Mesothelial cell of epicardium (in vitro differentiated cells): ENCODE results near the gene RAC3. TPM values are rescaled to one million over a fixed set of nuclear protein-coding genes. Genes with fewer than 3 reads are reported as not detected.
A peak's percentile ranks its signal among the peaks of the same experiment; 100 is the strongest.

ENCODE experiments used
- DNase-seq, 2 experiments: peaks; one replicate each; pipeline ENCODE4 v3.0.0; 2021; ENCODE audit warnings: low spot score in 2 of 2; ENCODE audit not compliant: unreplicated experiment in 2 of 2
- H3K27ac Mint-ChIP-seq: 2 replicates; pipeline ENCODE4 v1.8.0; 2021; ENCODE audit warnings: mixed read lengths
- H3K27me3 Mint-ChIP-seq: 2 replicates; pipeline ENCODE4 v1.8.0; 2021; ENCODE audit warnings: low read depth, mixed read lengths
- H3K36me3 Mint-ChIP-seq: 2 replicates; pipeline ENCODE4 v1.8.0; 2021; ENCODE audit warnings: mixed read lengths
- H3K4me1 Mint-ChIP-seq: 2 replicates; pipeline ENCODE4 v1.8.0; 2021; ENCODE audit warnings: mixed read lengths
- H3K4me3 Mint-ChIP-seq: 2 replicates; pipeline ENCODE4 v1.8.0; 2021; ENCODE audit warnings: mild to moderate bottlenecking, moderate library complexity, mixed read lengths
- H3K9me3 Mint-ChIP-seq: 2 replicates; pipeline ENCODE4 v1.8.0; 2021; ENCODE audit warnings: mixed read lengths
- CTCF ChIP-seq: fragments of 200-600 bp; sonication (generic); IDR thresholded peaks from one replicate; pipeline ENCODE4 v1.5.0; 2021; ENCODE audit warnings: antibody characterized with exemption; ENCODE audit not compliant: unreplicated experiment
- total RNA-seq: library from RNA; stranded (reverse); gene quantifications from 3 replicates; pipeline ENCODE4 v1.2.1, GENCODE V29; 2021

The RAC3 gene
- total RNA-seq, 1 donor from 2014 or later, result 34.6 TPM

DNA sequence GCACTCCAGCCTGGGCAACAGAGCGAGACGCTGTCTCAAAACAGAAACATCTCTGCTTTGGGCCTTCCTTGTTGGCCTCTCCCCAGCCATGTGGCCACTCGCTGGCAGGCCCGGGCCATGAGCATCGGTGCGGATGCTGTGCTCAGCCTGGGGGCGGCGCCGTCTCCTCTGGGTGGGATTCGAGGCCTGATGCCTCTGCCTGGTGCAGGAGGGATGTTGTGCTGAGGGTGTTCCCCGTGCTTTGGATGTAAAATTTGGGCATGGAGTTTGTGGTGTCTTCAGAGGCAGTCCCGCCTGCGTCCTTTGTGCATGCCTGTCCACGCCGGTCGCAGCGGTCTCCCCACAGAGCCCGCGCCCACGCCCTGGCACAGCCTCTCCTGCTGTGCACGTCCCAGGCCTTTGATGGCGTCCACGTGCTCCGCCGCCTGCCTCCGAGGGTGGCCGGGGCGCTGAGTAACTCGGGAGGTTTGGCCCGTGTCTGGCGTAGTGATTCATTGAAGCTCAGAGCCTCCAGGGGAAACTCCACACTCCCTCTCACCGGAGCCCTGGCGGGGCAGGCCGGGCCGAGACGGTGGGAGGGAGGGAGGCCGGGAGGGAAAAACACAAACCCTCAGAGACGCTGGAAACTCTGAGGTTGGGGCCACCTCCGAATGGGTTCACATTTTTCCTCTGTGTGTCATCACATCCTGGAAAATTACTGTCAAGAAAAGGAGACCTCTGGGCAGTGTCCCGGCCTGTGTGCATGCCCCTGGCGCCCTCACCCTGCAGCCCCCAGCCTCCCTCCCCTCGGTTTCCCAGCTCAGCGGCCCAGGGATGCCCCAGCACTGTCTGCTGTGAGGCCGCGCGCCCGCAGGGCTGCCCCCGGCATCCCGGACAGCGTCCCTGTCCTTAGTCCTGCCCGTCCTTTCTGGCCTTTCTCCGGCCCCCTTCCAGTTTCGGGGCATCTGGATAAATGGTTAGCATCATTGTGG, 27.8 kb upstream of the RAC3 start:
- H3K9me3 Mint-ChIP-seq, result no peaks in the 10 kb centered on the region
- H3K27ac Mint-ChIP-seq, result no peak overlapping the region
- H3K4me1 Mint-ChIP-seq, result peaks cover 23% of the 10 kb centered on the region
- peak; percentile 56 to 77 for DNase-seq
- H3K4me3 Mint-ChIP-seq, result no peak overlapping the region
- no peaks in the 10 kb centered on the region for H3K36me3 Mint-ChIP-seq
- no peaks in the 10 kb centered on the region for H3K27me3 Mint-ChIP-seq
- TF ChIP-seq CTCF, result no peak

DNA sequence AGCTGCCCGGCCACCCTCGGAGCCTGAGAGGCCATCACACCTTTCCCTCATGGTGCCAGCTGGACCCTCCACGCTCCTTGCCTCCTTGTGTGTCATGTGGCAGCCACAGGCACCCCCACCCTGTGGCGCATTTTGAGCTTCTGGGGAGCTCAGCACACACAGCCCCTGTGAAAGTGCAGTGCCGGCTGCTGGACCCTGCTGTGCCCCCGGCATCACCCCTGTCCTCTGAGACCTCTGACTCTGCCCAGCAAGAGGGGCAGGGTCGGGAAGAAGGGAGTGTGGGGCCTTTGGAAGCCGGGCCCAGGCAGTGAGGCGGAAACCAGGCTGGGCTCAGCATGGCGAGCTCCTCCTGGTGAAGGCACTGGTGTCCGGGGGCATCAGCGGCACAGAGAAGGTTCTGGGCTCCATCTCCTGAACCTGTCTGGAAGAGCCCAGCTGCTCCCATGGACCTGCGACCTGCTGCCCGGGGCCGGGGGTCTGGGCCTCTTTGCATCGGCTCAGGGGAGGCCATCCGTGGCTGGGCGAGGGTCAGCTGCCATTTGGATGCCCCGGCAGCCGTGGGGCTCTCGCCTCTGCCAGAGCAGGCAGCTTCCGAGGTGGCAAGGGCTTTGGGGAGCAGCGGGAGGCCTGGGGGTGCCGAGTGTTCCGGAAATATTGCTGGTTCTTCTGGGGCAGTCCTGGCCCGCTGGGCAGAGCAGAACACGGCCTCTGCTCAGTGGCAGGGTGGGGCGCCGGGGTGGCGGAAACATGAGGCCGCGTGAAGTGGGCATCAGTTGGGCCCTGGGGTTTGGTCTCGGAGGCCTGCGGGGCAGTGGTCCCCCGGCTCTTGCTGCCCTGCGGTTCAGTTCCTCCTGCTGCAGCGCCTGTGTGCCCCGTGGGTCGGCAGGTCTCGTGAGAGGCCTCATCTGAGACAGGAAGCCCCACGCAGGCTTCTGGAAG, 26.7 kb upstream of the RAC3 start:
- peaks cover 23% of the 10 kb centered on the region for H3K4me1 Mint-ChIP-seq
- no peaks in the 10 kb centered on the region for H3K36me3 Mint-ChIP-seq
- H3K27ac Mint-ChIP-seq, result no peak overlapping the region
- no peak for TF ChIP-seq CTCF
- no peak overlapping the region for H3K4me3 Mint-ChIP-seq
- DNase-seq, result no peak
- H3K9me3 Mint-ChIP-seq, result no peaks in the 10 kb centered on the region
- H3K27me3 Mint-ChIP-seq, result no peaks in the 10 kb centered on the region

- H3K4me3 Mint-ChIP-seq, result no peak overlapping the region
- no peak overlapping the region for H3K27ac Mint-ChIP-seq
- H3K9me3 Mint-ChIP-seq, result no peaks in the 10 kb centered on the region
- H3K27me3 Mint-ChIP-seq, result no peaks in the 10 kb centered on the region
- no peak for DNase-seq
- no peaks in the 10 kb centered on the region for H3K36me3 Mint-ChIP-seq
- H3K4me1 Mint-ChIP-seq, result peaks cover 20% of the 10 kb centered on the region
- no peak for TF ChIP-seq CTCF
Observed at GRCh38 chr17:82005701-82006348, 25.7 kb upstream of the RAC3 start.

- no peaks in the 10 kb centered on the region for H3K9me3 Mint-ChIP-seq
- no peaks in the 10 kb centered on the region for H3K27me3 Mint-ChIP-seq
- no peak for TF ChIP-seq CTCF
- no peak for DNase-seq
- no peak overlapping the region for H3K4me3 Mint-ChIP-seq
- no peaks in the 10 kb centered on the region for H3K36me3 Mint-ChIP-seq
- H3K27ac Mint-ChIP-seq, result no peak overlapping the region
- peaks cover 20% of the 10 kb centered on the region for H3K4me1 Mint-ChIP-seq
Observed at GRCh38 chr17:82006468-82007227, 24.8 kb upstream of the RAC3 start.

DNA sequence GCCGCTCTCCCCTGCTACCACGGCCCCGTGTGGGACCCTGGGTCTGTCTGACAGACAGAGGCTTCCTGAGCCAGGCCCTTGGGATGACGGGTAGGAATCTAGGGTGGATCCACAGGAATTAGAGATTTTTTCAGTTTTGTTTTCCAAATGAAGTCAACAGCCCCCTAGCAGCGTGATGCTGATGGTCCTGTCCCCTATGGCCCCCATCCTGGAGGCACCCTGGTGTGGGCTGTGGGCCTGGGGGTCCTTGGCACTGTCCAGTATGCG, 24.3 kb upstream of the RAC3 start:
- no peak for DNase-seq
- no peaks in the 10 kb centered on the region for H3K9me3 Mint-ChIP-seq
- no peaks in the 10 kb centered on the region for H3K27me3 Mint-ChIP-seq
- H3K4me1 Mint-ChIP-seq, result peaks cover 20% of the 10 kb centered on the region
- H3K4me3 Mint-ChIP-seq, result no peak overlapping the region
- no peak overlapping the region for H3K27ac Mint-ChIP-seq
- no peak for TF ChIP-seq CTCF
- H3K36me3 Mint-ChIP-seq, result no peaks in the 10 kb centered on the region
